Type B pancreatic cell (in vitro differentiated cells): ENCODE data around the gene PLCB1. TPM values are rescaled to one million over a fixed set of nuclear protein-coding genes. Genes with fewer than 3 reads are reported as not detected.

Experiments
- DNase-seq: peaks from one replicate; pipeline ENCODE4 v3.0.0; 2021; ENCODE audit warnings: mixed read lengths; ENCODE audit not compliant: unreplicated experiment; ENCODE audit errors: extremely low spot score
- H3K27ac Mint-ChIP-seq: 2 replicates; pipeline ENCODE4 v1.8.0; 2021; ENCODE audit warnings: mild to moderate bottlenecking, mixed read lengths
- H3K27me3 Mint-ChIP-seq: 2 replicates; pipeline ENCODE4 v1.8.0; 2021; ENCODE audit warnings: mixed read lengths
- H3K36me3 Mint-ChIP-seq: 2 replicates; pipeline ENCODE4 v1.8.0; 2021; ENCODE audit warnings: mixed read lengths
- H3K4me1 Mint-ChIP-seq: one replicate; pipeline ENCODE4 v1.8.0; 2021; ENCODE audit warnings: mixed read lengths; ENCODE audit not compliant: unreplicated experiment
- H3K4me3 Mint-ChIP-seq: 2 replicates; pipeline ENCODE4 v1.8.0; 2021; ENCODE audit warnings: mild to moderate bottlenecking, mixed read lengths
- H3K9me3 Mint-ChIP-seq: 2 replicates; pipeline ENCODE4 v1.8.0; 2021; ENCODE audit warnings: mixed read lengths
- total RNA-seq: library from RNA; stranded (reverse); gene quantifications from 2 replicates; pipeline ENCODE4 v1.2.1, GENCODE V29; 2021; ENCODE audit warnings: low replicate concordance
- TF ChIP-seq, protein P1 (sequence below): fragments of 200-600 bp; sonication (generic); conservative IDR thresholded peaks from 2 replicates; pipeline ENCODE4 v1.5.0; 2021; ENCODE audit warnings: antibody characterized with exemption, mild to moderate bottlenecking

Gene PLCB1
- total RNA-seq, 1 donor from 2014 or later, result 17.9 TPM

DNA sequence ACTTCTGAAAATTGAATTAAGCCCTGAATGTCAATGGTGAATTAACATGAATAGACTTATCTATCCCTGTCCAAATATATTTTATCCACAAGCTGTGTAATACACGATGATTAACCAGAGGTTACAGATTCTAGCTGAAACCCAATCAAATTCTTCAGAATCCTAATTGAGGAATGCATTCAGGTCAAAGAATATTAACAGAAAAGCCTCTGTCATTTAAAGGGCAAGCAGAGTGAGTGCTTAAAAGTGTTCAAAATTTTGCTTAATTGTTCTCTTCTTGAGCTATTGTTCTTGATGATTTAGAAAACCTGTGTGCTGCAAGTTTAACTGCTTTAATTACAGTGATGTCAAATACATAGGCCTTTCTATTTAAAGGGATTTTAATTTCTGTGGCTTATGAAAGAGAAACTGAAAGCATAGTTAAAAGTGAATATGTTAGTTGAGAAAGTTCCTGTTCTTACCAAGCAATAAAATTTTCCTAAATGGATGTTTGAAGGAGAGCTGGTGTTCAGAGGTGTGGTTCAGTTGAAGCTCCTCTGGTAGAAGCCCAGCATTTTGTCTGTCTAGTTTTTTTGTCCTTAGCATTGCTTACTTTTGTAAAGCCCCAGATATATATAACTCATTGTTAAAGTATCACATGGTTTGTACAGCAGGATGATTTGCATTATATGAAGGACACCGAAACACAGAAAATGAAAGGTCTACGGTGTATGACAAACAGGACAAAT, 470.5 kb downstream of the PLCB1 start:
- TF ChIP-seq, protein P1, sequence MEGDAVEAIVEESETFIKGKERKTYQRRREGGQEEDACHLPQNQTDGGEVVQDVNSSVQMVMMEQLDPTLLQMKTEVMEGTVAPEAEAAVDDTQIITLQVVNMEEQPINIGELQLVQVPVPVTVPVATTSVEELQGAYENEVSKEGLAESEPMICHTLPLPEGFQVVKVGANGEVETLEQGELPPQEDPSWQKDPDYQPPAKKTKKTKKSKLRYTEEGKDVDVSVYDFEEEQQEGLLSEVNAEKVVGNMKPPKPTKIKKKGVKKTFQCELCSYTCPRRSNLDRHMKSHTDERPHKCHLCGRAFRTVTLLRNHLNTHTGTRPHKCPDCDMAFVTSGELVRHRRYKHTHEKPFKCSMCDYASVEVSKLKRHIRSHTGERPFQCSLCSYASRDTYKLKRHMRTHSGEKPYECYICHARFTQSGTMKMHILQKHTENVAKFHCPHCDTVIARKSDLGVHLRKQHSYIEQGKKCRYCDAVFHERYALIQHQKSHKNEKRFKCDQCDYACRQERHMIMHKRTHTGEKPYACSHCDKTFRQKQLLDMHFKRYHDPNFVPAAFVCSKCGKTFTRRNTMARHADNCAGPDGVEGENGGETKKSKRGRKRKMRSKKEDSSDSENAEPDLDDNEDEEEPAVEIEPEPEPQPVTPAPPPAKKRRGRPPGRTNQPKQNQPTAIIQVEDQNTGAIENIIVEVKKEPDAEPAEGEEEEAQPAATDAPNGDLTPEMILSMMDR, result no peak
- H3K4me3 Mint-ChIP-seq, result no peak overlapping the region
- H3K9me3 Mint-ChIP-seq, result no peaks in the 10 kb centered on the region

DNA sequence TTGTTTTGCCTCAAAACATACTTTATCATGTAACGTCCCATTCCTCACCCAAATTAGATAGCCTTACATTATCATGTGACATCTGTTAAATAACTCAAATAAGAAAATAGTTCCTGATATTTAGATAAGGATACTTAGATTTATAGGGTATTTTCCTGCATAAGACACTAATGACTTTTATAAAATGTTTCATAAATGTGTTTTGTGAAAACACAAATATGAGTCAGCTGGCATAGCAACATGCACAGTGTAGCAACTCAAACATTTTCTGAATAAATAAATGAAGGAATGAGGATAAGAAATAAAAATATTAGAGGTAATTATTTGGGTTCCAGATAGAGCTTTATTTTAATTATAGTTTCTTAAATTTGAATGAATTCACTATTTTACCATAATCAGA, 476.4 kb downstream of the PLCB1 start:
- no peaks in the 10 kb centered on the region for H3K9me3 Mint-ChIP-seq
- H3K36me3 Mint-ChIP-seq, result no peaks in the 10 kb centered on the region
- no peak overlapping the region for H3K27ac Mint-ChIP-seq
- TF ChIP-seq, protein P1, result no peak
- H3K4me3 Mint-ChIP-seq, result no peak overlapping the region
- no peak for DNase-seq
- H3K27me3 Mint-ChIP-seq, result no peaks in the 10 kb centered on the region
- H3K4me1 Mint-ChIP-seq, result no peaks in the 10 kb centered on the region

More for the DNA sequence above, 470.5 kb downstream of the PLCB1 start:
- H3K4me1 Mint-ChIP-seq, result no peaks in the 10 kb centered on the region
- no peak overlapping the region for H3K27ac Mint-ChIP-seq
- DNase-seq, result no peak
- H3K27me3 Mint-ChIP-seq, result no peaks in the 10 kb centered on the region
- H3K36me3 Mint-ChIP-seq, result no peaks in the 10 kb centered on the region

DNA sequence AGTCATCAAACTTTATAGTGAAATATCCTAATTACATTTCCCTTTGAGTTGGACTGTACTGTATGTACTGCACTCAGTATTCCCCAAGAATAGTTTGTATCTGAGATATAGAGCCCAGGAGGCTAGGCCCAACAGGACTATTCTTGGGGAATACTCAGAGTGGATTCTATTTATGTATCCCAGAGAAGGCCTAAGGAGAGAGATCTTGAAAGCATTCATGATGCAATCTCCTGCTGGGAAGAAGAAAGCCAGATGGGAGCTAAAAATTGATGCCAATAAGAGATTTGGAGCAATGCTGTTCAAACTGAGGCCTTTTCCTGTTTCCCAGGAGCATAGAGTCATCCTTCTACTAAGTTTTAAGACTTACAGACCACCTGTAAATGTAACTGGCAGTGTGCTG, 484.7 kb downstream of the PLCB1 start:
- H3K27me3 Mint-ChIP-seq, result no peaks in the 10 kb centered on the region

DNA sequence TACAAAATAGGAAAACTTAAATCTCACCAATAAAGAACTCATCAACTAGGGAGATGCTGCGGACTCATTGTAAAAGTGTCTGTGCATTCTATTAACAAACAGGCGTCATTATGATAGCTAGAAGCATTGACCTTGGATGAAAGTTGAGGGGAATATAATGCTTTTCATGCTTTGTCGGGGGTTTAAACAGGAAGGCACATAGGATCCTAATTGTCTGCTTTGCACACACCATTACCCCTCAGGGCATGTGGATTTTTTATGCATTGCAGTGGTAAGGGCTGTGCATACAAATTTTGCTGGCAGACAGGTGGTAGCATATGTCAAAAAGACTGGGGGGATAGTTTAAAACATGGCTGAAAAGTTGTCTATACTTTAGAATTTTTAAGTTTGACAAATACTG, 488.9 kb downstream of the PLCB1 start:
- TF ChIP-seq, protein P1, result no peak
- H3K4me3 Mint-ChIP-seq, result no peak overlapping the region
- DNase-seq, result no peak
- H3K27me3 Mint-ChIP-seq, result no peaks in the 10 kb centered on the region
- no peaks in the 10 kb centered on the region for H3K36me3 Mint-ChIP-seq
- H3K27ac Mint-ChIP-seq, result no peak overlapping the region
- peaks cover 5% of the 10 kb centered on the region for H3K4me1 Mint-ChIP-seq
- H3K9me3 Mint-ChIP-seq, result no peaks in the 10 kb centered on the region

More for the DNA sequence above, 484.7 kb downstream of the PLCB1 start:
- TF ChIP-seq, protein P1, result no peak
- H3K9me3 Mint-ChIP-seq, result no peaks in the 10 kb centered on the region
- no peak overlapping the region for H3K27ac Mint-ChIP-seq
- no peak overlapping the region for H3K4me3 Mint-ChIP-seq
- H3K36me3 Mint-ChIP-seq, result no peaks in the 10 kb centered on the region
- peaks cover 5% of the 10 kb centered on the region for H3K4me1 Mint-ChIP-seq
- DNase-seq, result no peak

DNA sequence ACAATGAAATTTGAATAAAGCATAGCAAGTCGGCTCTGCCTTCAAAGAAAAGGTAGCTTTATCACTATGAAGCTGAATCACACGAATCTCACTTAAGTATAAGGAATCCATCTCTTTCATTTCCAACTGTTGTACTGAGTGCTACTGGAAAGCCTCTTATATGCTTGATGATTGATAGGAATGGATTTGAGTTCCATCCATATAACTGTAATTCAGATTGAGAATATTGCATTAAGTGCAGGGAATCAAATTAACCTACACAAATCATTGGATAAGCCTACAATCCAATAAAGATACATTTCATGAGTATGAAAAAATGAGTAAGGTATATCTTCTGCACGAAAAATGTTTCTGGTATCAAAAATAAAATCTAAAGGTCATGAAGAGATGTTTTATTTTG, 492.0 kb downstream of the PLCB1 start:
- no peak overlapping the region for H3K27ac Mint-ChIP-seq

More for the DNA sequence above, 492.0 kb downstream of the PLCB1 start:
- DNase-seq, result no peak
- no peaks in the 10 kb centered on the region for H3K9me3 Mint-ChIP-seq
- no peak overlapping the region for H3K4me3 Mint-ChIP-seq
- no peaks in the 10 kb centered on the region for H3K27me3 Mint-ChIP-seq
- no peaks in the 10 kb centered on the region for H3K36me3 Mint-ChIP-seq
- H3K4me1 Mint-ChIP-seq, result peaks cover 17% of the 10 kb centered on the region
- TF ChIP-seq, protein P1, result no peak
